Sigmoid colon (tissue), 7 donors: ENCODE measurements around the gene NCAPG2. TPM values are rescaled to one million over a fixed set of nuclear protein-coding genes. Genes with fewer than 3 reads are reported as not detected.

Source experiments
- DNase-seq: peaks from one replicate; pipeline ENCODE4 v3.0.0-alpha.2; 2019
- H3K27ac ChIP-seq, 4 donors: fragments of 200-600 bp; sonication (generic); one replicate each; pipeline ENCODE4 v1.5.1; 2016 to 2019; ENCODE audit warnings: mild to moderate bottlenecking in 1 of 4
- H3K27me3 ChIP-seq, 3 donors: fragments of 200-600 bp; sonication (generic); one replicate each; pipeline ENCODE4 v1.5.1; 2019; ENCODE audit warnings: mild to moderate bottlenecking in 1 of 3
- H3K36me3 ChIP-seq, 4 donors: fragments of 200-600 bp; sonication (generic); one replicate each; pipeline ENCODE4 v1.5.1; 2016 to 2019
- H3K4me1 ChIP-seq, 4 donors: fragments of 200-600 bp; sonication (generic); one replicate each; pipeline ENCODE4 v1.5.1; 2017 to 2019
- H3K4me3 ChIP-seq, 4 donors: fragments of 200-600 bp; sonication (generic); one replicate each; pipeline ENCODE4 v1.5.1; 2017 to 2019; ENCODE audit warnings: mild to moderate bottlenecking in 2 of 4, moderate library complexity in 1 of 4
- H3K9me3 ChIP-seq, 4 donors: fragments of 200-600 bp in 3 of 4; sonication (generic) in 3 of 4; one replicate each; pipeline versions ENCODE4 v1.5.1 to v1.6.1; 2013 to 2019
- EP300 ChIP-seq, 4 donors: sonication (generic); formaldehyde crosslinking; IDR thresholded peaks; one replicate each; pipeline ENCODE4 v1.6.1; 2017; ENCODE audit warnings: antibody characterized with exemption in 4 of 4
- POLR2A ChIP-seq, 2 donors: fragments of 450-650 bp; IDR thresholded peaks; one replicate each; pipeline ENCODE4 v1.6.1; 2016; ENCODE audit warnings: antibody characterized with exemption in 2 of 2, mild to moderate bottlenecking in 2 of 2, moderate library complexity in 2 of 2
- POLR2AphosphoS5 ChIP-seq, 4 donors: sonication (generic); formaldehyde crosslinking; IDR thresholded peaks; one replicate each; pipeline ENCODE4 v1.6.1; 2017; ENCODE audit warnings: antibody characterized with exemption in 4 of 4
- WGBS, 2 donors: extraction: QIAGEN DNeasy Blood & Tissue Kit; methylation state at CpG; one replicate each; pipeline ENCODE4 v1.1.7; 2013; 5-methylcytosine and 5-hydroxymethylcytosine counted together
- intact Hi-C: fragments of 100-400 bp; cut with DNase I; formaldehyde crosslinking; loops from one replicate; pipeline ENCODE4 v1.15.1; 2023
- polyA plus RNA-seq, 3 donors: library from polyadenylated mRNA; stranded (reverse); fragments of 200-250 nt; gene quantifications; one replicate each; pipeline ENCODE4 v1.2.3, GENCODE V29; 2013
- total RNA-seq, 4 donors: library from RNA; depleted of rRNA; stranded (reverse); fragments of >200 nt; gene quantifications; one replicate each; pipeline ENCODE4 v1.1.0, GENCODE V29; 2016
- TF ChIP-seq, protein P1 (sequence below), 4 experiments: fragments of 450-650 bp in 3 of 4; fragments of 200-600 bp in 1 of 4; IDR thresholded peaks; one replicate each; pipeline ENCODE4 v1.5.1; 2016 to 2019; ENCODE audit warnings: antibody characterized with exemption in 4 of 4, mild to moderate bottlenecking in 3 of 4, moderate library complexity in 2 of 4
- donor health status: healthy with polysubstance abuse.
- donor health status: Bipolar disorder and iron deficiency.
- donor health status: healthy.

The NCAPG2 gene
- total and polyA plus RNA-seq, 7 donors, result 1.2 to 11.5 (median 4.4) TPM

DNA sequence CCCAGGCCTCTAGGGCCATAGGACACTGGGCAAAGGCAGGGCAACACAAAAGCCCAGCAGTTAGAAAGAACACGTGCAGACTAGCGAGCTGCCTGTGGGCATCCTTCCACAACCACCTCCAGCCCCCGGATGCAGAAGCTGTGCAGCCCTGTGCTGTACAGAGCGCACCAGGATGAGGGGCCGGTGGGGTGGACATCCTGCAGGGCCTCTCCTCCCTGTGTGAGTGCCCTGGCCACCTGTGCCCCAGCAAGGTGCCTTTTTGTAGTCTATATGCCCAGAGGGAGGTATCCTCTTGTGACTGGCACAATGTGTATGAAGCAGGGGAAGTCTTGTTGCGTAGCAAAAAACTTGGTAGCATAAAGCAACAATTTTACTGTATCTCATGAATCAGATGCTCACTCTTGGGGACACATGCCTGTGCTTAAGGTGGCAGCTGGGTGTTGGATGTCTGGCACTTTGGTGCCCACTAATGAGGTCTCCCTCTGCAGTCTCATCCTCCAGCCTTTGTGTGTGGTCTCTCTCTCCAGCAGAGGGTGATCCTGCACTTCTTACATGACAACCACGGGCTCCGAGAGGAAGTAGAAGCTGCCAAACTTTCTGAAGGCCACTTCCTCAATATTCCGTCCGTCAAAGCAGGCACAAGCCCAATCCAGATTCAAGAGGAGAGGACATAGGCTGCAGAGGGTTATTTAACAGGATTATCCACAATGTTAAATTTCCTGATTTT is 8.7 kb downstream of the NCAPG2 start:
- H3K27ac ChIP-seq, result peak overlapping the region; percentile 9 to 51 (median 37)
- intact Hi-C loops, result loop anchor here (2.0 kb wide), 1 partner anchor 281 kb away; no protein-coding TSS in a partner anchor
- WGBS, 2 donors, result 56 to 57% methylated on average over 10 of the region's 10 CpGs
- no peaks in the 10 kb centered on the region for H3K9me3 ChIP-seq
- H3K4me1 ChIP-seq, result peaks cover 0 to 12% (median 4%) of the 10 kb centered on the region in 4 donors
- H3K36me3 ChIP-seq, result peaks cover 0 to 5% (median 0%) of the 10 kb centered on the region in 4 donors
- H3K27me3 ChIP-seq, result no peaks in the 10 kb centered on the region
- TF ChIP-seq EP300 (IDR thresholded peaks at IDR 0.05) (no peak), POLR2A (IDR thresholded peaks at IDR 0.05) (no peak), POLR2AphosphoS5 (IDR thresholded peaks at IDR 0.05) (peak in 3 of 4 donors; percentile 38 to 48 (median 43))
- TF ChIP-seq, protein P1, sequence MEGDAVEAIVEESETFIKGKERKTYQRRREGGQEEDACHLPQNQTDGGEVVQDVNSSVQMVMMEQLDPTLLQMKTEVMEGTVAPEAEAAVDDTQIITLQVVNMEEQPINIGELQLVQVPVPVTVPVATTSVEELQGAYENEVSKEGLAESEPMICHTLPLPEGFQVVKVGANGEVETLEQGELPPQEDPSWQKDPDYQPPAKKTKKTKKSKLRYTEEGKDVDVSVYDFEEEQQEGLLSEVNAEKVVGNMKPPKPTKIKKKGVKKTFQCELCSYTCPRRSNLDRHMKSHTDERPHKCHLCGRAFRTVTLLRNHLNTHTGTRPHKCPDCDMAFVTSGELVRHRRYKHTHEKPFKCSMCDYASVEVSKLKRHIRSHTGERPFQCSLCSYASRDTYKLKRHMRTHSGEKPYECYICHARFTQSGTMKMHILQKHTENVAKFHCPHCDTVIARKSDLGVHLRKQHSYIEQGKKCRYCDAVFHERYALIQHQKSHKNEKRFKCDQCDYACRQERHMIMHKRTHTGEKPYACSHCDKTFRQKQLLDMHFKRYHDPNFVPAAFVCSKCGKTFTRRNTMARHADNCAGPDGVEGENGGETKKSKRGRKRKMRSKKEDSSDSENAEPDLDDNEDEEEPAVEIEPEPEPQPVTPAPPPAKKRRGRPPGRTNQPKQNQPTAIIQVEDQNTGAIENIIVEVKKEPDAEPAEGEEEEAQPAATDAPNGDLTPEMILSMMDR (IDR thresholded peaks at IDR 0.05), result peak; percentile 40 to 65 (median 54)
- no peak overlapping the region for H3K4me3 ChIP-seq
- DNase-seq, result peak; percentile 83

DNA sequence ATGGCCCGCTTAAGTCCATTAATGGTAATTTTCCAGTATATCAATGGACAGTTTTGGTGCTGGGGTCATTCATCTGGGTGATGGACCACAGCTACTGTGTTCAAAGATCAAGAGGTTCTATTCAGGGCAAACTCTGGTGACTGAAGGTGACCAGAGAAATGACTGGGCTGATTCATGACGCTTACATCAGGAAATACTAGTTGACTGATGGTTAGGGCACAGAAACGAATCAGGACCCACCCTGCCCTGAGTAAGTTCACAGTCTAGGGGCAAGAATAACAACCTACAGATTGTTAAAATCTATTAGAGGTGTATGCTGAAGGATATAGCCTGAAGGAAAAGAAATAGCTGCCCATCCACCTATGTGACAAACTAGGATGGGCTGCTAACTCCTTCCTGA is 9.5 kb downstream of the NCAPG2 start:
- peaks cover 0 to 9% (median 0%) of the 10 kb centered on the region in 4 donors for H3K36me3 ChIP-seq
- H3K27ac ChIP-seq, result no peak overlapping the region
- H3K9me3 ChIP-seq, result no peaks in the 10 kb centered on the region
- H3K4me1 ChIP-seq, result peaks cover 0 to 12% (median 4%) of the 10 kb centered on the region in 4 donors
- TF ChIP-seq, protein P1 (IDR thresholded peaks at IDR 0.05), result no peak
- TF ChIP-seq POLR2A (IDR thresholded peaks at IDR 0.05) (no peak), POLR2AphosphoS5 (IDR thresholded peaks at IDR 0.05) (no peak), EP300 (IDR thresholded peaks at IDR 0.05) (no peak)
- intact Hi-C loops, result no loop called here
- H3K27me3 ChIP-seq, result no peaks in the 10 kb centered on the region
- no peak for DNase-seq
- WGBS, 2 donors, result 65 to 66% methylated on average over 3 of the region's 3 CpGs
- no peak overlapping the region for H3K4me3 ChIP-seq

DNA sequence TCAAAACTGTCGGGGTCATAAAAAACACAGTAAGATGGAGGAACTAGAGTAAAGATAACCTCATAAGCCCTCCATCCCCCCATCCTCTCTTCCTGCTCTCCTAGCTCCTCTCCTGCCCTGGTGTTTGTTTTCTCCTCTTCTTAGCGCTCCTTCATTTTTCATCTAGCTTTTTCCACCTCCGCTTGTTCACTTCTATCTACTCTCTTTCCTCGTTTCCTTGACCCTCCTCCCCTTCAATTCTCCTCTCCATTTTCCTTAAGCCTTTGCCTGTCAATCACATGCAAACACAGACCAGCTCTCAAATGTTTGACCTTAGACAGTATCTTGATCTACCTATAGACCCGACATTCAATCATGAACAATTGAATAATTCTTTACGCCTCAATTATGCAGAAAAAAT is 10.0 kb downstream of the NCAPG2 start:
- TF ChIP-seq EP300 (IDR thresholded peaks at IDR 0.05) (no peak), POLR2AphosphoS5 (IDR thresholded peaks at IDR 0.05) (no peak), POLR2A (IDR thresholded peaks at IDR 0.05) (no peak)
- TF ChIP-seq, protein P1 (IDR thresholded peaks at IDR 0.05), result no peak
- H3K27ac ChIP-seq, result no peak overlapping the region
- no peak for DNase-seq
- no peak overlapping the region for H3K4me3 ChIP-seq
- no peaks in the 10 kb centered on the region for H3K27me3 ChIP-seq
- 84 to 85% methylated on average over 6 of the region's 6 CpGs for WGBS, 2 donors
- peaks cover 0 to 12% (median 4%) of the 10 kb centered on the region in 4 donors for H3K4me1 ChIP-seq
- intact Hi-C loops, result no loop called here
- H3K9me3 ChIP-seq, result no peaks in the 10 kb centered on the region
- H3K36me3 ChIP-seq, result peaks cover 0 to 12% (median 0%) of the 10 kb centered on the region in 4 donors

DNA sequence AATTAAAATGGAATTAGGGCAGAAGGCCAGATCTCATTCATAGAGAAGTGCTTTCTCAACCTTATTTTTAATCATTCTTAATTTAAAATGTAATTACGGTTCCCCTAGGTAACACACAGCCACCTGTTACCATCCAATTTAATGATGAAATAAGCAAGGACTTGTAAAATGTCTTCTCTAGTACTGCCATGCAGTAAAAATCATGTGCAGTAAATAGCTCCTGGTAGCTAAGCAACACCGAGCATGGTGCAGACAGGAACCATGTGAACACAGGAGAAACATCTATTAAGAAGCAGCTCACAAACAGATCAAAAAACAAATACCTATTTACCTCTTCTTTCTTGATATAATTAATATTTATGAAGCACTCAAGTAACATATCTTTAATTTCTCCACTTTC is 15.1 kb downstream of the NCAPG2 start:
- no peaks in the 10 kb centered on the region for H3K4me1 ChIP-seq
- intact Hi-C loops, result no loop called here
- H3K4me3 ChIP-seq, result no peak overlapping the region
- no peak for DNase-seq
- H3K9me3 ChIP-seq, result no peaks in the 10 kb centered on the region
- no peak overlapping the region for H3K27ac ChIP-seq
- 91 to 94% methylated on average over 2 of the region's 2 CpGs for WGBS, 2 donors
- no peaks in the 10 kb centered on the region for H3K27me3 ChIP-seq
- peaks cover 0 to 17% (median 0%) of the 10 kb centered on the region in 4 donors for H3K36me3 ChIP-seq
- TF ChIP-seq POLR2AphosphoS5 (IDR thresholded peaks at IDR 0.05), result no peak
- TF ChIP-seq, protein P1 (IDR thresholded peaks at IDR 0.05), result no peak
- TF ChIP-seq POLR2A (IDR thresholded peaks at IDR 0.05), result no peak
- TF ChIP-seq EP300 (IDR thresholded peaks at IDR 0.05), result no peak
